NOMO-1 treated with dmso at 0.1 percent for 144 hours (cell line): Measurements from ENCODE around the gene FANCD2.
"Not testable (repeated sequence)": the region's sequence is repeated elsewhere in the genome, so short reads cannot be mapped to it uniquely, and the experiment has no call there.

Source experiments
- DNase-seq: peaks from one replicate; lab custom pipeline; 2025; ENCODE audit not compliant: unreplicated experiment; lab: John Stamatoyannopoulos, UW

FANCD2 gene

GRCh38 chr3:10099041-10099440 lies 72.8 kb downstream of the FANCD2 start:
- no peak for DNase-seq

- no peak for DNase-seq
Measured at GRCh38 chr3:10106919-10107318, 80.7 kb downstream of the FANCD2 start.

- DNase-seq, result no peak
Measured at GRCh38 chr3:10108091-10108490, 81.9 kb downstream of the FANCD2 start, which contains the start of gene FANCD2OS. TSS of gene FANCD2OS (minus strand) at chr3:10108255. CDS start at chr3:10104774, 3,481 bp downstream.

GRCh38 chr3:10115326-10116137 lies 89.3 kb downstream of the FANCD2 start, which contains the start of gene BRK1:
TSS of gene BRK1 (plus strand) at chr3:10115675. CDS start at chr3:10115702, 27 bp downstream.
- peak; percentile 98 for DNase-seq

GRCh38 chr3:10116138-10116460 lies 89.9 kb downstream of the FANCD2 start:
- no peak for DNase-seq

GRCh38 chr3:10116928-10117327 lies 90.7 kb downstream of the FANCD2 start:
- no peak for DNase-seq

GRCh38 chr3:10119376-10119775 lies 93.1 kb downstream of the FANCD2 start:
- DNase-seq, result no peak

- DNase-seq, result no peak
Measured at GRCh38 chr3:10121064-10121463, 94.8 kb downstream of the FANCD2 start.

GRCh38 chr3:10122724-10123123 lies 96.5 kb downstream of the FANCD2 start:
- no peak for DNase-seq

GRCh38 chr3:10135872-10136271 lies 109.6 kb downstream of the FANCD2 start:
- DNase-seq, result not testable (repeated sequence)

- no peak for DNase-seq
Measured at GRCh38 chr3:10136426-10137005, 110.3 kb downstream of the FANCD2 start.

- DNase-seq, result no peak
Measured at GRCh38 chr3:10137178-10137577, 110.9 kb downstream of the FANCD2 start.

- no peak for DNase-seq
Measured at GRCh38 chr3:10140996-10141546, 114.8 kb downstream of the FANCD2 start.

- no peak for DNase-seq
Measured at GRCh38 chr3:10142707-10143560, 116.7 kb downstream of the FANCD2 start.

- no peak for DNase-seq
Measured at GRCh38 chr3:10145685-10146084, 119.4 kb downstream of the FANCD2 start.

- peak; percentile 71 for DNase-seq
Measured at GRCh38 chr3:10149226-10149625, 123.0 kb downstream of the FANCD2 start.

- DNase-seq, result no peak
Measured at GRCh38 chr3:10150987-10151386, 124.8 kb downstream of the FANCD2 start.
